Measurements from ENCODE around the gene TTLL6. TPM values are rescaled to one million over a fixed set of nuclear protein-coding genes. Genes with fewer than 3 reads are reported as not detected.

TTLL6 gene
- total and polyA plus RNA-seq, 4 donors = 0.02 to 0.08 TPM; not detected in 2

GRCh38 chr17:48738803-48739526 is 78.1 kb downstream of the TTLL6 start (continued):
- TF ChIP-seq ATF3 (IDR thresholded peaks at IDR 0.05) = no peak

- DNase-seq (ENCODE audit: low spot score) = no peak
- WGBS = 9% methylated on average over 11 of the region's 11 CpGs
- no peak overlapping the region for H3K4me3 ChIP-seq (ENCODE audit: low read depth in 1 of 3, low read length in 3 of 3)
- H3K4me1 ChIP-seq (ENCODE audit: control insufficient read depth in 4 of 4, insufficient read depth in 4 of 4, low read length in 3 of 4) = peaks cover 0 to 4% (median 0%) of the 10 kb centered on the region in 4 donors
- no peak overlapping the region for H3K9ac ChIP-seq (ENCODE audit: low read depth in 1 of 2, low read length in 2 of 2)
- TF ChIP-seq RAD21 (IDR thresholded peaks at IDR 0.05) (no peak), FOXA1 (IDR thresholded peaks at IDR 0.05) (no peak), ATF3 (IDR thresholded peaks at IDR 0.05) (no peak), NR2F2 (IDR thresholded peaks at IDR 0.05) (no peak), SP1 (IDR thresholded peaks at IDR 0.05) (no peak), CTCF (IDR thresholded peaks at IDR 0.05; ENCODE audit: low read depth, low read length, missing input control) (no peak), YY1 (IDR thresholded peaks at IDR 0.05) (no peak), HNF4A (conservative IDR thresholded peaks at IDR 0.05) (no peak), ZBTB33 (IDR thresholded peaks at IDR 0.05) (no peak), REST (IDR thresholded peaks at IDR 0.05) (no peak), RXRA (IDR thresholded peaks at IDR 0.05) (no peak), EGR1 (IDR thresholded peaks at IDR 0.05; ENCODE audit: low read depth in 2 of 2) (no peak), TAF1 (conservative IDR thresholded peaks at IDR 0.05) (no peak), GABPA (IDR thresholded peaks at IDR 0.05 in 1 of 2, conservative IDR thresholded peaks at IDR 0.05 in 1 of 2) (no peak), FOXA2 (IDR thresholded peaks at IDR 0.05) (no peak), JUND (IDR thresholded peaks at IDR 0.05) (no peak), HNF4G (IDR thresholded peaks at IDR 0.05) (no peak)
- H3K9me3 ChIP-seq (ENCODE audit: control insufficient read depth in 4 of 4, low read length in 3 of 4) = peaks cover 0 to 3% (median 0%) of the 10 kb centered on the region in 4 donors
- peaks cover 7 to 41% (median 23%) of the 10 kb centered on the region in 4 donors for H3K27me3 ChIP-seq (ENCODE audit: control insufficient read depth in 4 of 4, insufficient read depth in 4 of 4, low read length in 3 of 4)
- H3K36me3 ChIP-seq (ENCODE audit: control insufficient read depth in 4 of 4, insufficient read depth in 3 of 4, low read depth in 1 of 4, low read length in 3 of 4) = no peaks in the 10 kb centered on the region
- no peak overlapping the region for H3K27ac ChIP-seq (ENCODE audit: low read depth in 1 of 2, low read length in 2 of 2)
These were observed 78.6 kb downstream of the TTLL6 start for GRCh38 chr17:48738424-48738802.
